AG20443 (cell line): ENCODE measurements around the gene PSMB11.

Source experiments
- DNase-seq: peaks from one replicate; pipeline ENCODE4 v3.0.0; 2012; ENCODE audit warnings: low spot score, mixed read lengths

Gene PSMB11

DNA sequence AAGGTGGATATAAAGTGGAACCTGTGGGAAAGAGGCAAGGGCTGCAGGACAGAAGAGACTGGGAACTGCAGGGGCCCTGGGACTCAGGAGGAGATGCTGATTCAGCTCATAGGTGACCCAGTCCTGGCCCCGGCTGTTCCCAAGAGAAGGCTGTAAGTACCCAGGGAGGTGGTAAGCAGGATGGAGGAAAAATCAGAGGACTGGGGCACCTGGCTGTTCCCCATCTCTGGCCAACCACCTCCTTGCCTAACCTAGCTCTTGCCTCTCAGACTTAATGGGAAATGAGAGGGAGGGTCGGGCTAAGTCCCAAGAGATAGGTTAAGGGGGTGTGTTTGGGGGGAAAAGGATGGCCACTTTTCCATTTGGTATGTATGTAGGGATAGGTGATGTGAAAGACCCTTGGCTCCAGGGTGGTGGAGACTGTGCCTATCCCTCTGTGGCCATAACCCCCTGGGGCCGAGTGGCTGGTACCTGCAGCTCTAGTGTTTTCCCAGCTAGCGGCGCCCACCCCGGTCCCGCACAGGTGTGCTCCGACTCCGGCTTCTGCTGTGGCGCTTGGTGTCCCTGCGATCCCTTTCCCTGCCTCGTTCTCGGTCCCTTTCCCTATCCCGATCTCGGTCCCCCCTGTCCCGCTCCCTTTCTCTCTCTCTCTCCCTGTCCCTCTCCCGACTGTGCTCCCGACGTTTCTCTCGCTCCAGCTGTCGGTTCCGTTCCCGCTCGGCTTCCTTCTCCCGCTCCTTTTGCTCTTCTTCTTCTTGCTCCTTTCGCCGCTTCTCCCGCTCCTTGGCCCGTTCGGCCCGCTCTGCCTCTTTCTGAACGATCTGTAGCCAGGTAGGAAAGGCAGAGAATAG lies 16.9 kb downstream of the PSMB11 start:
- no peak for DNase-seq

DNA sequence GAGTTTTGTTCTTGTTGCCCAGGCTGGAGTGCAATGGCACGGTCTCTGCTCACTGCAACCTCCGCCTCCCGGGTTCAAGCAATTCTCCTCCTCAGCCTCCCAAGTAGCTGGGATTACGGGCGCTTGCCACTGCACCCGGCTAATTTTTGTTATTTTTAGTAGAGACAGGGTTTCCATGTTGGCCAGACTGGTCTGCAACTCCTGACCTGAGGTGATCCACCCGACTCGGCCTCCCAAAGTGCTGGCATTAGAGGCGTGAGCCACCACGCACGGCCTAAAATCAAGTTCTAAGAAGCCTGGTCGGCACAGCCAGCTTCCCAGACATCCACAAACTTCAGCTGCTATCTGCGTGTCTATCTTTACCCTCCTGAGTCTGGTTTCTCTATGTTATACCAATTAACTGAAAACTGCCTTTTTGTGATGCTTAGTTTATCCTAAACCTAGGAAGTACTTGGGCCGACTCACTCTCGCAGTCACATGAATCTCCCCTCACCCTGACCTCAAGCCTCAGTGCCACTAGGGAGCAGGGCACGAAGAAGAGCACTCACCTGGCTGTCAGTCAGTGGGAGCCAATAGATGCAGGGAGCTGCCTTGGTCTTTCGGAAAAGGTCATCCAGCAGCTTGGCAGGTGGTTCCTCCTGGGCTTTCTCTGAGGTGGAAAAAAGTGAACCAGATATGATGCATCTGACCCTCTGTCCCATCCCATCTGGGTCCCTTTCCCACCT lies 18.7 kb downstream of the PSMB11 start:
- DNase-seq: no peak

DNA sequence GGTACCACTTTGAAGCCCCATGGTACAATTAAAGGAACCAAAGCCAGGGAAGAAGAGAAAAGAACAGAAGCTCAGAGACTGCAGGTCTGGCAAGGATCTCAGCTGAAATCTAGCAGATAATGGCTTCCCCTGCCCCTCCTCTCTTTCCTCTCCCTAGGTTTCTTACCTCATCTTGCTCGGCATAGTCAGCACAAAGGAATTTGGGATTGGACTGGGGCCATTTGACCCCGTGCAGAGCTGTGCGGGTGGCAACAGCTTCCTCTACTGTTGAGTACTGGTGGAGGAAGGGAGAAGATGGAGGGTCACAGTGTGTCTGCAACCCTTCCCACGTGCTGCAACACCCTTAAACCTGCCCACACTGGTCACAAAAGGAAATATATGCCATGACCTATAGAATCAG lies 20.0 kb downstream of the PSMB11 start:
- peak; percentile 89 for DNase-seq

DNA sequence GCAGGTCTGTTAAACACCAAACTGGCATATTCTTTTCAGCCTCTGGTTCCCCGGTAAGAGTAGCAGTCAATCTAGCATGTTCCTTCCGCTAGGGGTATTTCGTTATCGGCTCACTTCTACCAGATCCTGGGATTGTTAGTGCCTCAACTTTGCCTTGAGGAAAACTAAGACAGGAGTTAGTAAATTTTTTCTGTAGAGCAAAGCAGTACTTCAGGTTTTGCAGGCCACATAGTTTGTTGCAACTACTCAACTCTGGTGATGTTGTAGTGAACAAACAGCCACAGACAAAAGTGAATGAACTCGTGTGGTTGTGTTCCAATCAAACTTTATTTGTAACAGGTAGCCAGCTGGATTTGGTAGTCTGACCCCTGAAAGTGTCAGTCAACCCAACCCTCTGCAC lies 21.6 kb downstream of the PSMB11 start:
- DNase-seq: no peak

DNA sequence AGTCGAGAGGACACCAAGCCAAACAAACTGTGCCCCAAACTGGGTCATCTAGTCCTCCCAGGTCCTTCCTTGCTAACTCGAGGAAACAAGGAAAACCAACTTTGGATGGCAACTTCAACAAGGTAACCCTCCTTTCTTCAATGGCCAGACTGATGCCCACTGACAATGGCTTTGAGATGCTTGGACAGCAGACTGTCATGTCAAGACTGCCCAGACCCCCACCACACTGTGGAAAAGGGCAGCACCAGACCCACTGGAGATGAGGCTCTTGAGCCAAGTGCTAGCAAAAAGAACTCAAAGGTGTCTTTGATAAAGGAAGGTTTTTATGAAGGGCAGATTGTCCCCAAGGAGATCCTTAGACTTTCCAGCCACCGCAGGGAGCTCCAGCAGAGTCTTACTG lies 24.4 kb downstream of the PSMB11 start:
- DNase-seq: no peak

DNA sequence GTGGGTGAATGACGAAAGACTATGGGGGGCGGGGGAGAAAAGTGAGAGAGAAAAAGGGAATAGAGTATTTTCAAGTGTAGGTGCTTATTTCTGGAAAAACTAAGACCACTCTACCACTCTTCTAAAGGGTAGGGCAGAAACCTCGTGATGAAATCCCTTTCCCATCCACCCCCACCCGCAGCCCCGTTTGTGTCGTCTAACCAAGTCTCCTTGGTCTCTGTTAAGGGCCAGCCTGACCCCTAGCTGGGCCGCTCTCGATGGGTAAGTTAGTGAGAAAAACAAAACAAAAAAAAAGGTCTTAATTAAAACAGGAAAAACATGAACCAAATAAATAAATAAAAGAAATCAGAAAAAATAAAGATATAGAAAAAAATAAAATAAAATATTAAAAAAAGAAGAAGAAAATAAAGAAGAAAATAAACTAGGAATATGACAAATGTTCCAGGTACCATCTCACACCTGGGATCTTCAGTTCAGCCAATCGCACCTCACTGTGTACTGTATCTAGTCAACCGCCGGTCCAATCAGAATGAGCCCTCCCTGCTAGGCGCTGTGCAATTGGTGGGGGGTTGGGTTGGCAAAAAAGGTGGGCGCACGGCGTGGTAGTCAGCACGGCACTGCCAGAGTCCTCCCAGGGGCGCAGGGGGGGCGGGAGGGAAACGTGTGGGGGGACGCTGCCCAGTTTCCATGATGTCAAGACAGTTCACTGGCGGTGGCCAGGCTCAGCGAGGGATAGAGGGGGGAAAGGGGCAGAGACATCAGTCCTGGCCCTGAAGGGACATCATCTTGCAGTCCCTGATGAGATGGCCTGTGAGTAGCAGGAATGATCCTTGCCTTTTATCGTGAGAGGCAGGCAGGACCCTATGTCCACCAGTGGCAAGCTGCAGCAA lies 25.1 kb downstream of the PSMB11 start:
- DNase-seq: no peak

DNA sequence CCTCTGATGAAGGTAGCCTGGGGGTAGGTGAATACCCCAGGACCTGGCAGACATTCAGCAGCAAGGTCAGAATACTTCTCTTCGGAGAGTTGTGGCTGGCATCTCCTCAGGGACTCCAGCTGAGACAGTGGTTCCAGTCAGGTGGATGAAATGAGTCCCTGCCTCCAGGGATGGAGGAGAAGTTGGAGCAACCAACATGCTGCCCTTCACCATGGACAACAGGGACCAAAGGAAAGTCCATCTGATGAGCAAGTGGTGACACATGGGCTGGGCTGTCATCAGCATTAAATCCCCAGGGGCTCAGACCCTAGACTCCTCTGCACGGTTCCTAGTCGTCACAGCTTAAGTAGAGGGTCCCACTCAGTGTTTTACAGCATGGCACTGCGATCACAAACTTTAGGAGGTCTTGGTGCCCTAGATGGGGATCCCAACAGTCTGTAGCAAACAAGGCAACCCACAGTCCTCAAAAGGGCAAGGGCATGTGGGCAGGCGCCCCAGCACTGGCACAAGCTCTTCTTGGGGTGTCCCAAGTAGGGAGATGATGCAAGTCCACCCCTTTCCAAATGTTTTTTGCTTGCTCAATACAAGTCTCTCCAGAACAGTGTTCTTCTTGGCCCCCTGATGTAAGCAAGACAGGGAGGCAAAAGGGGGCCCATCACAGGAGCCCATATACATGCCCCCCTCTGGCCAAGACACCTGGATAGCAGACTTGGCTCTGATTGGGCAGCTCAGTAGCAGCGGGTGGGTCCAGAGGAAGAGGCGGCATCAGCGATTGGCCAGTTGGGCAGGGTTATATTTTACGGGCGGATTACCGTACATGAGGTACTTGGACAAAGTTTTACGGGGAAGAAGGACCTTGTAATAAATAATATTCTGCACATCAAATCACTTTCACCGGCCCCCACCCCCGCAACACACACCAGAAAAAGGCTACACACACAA lies 26.1 kb downstream of the PSMB11 start:
- no peak for DNase-seq

DNA sequence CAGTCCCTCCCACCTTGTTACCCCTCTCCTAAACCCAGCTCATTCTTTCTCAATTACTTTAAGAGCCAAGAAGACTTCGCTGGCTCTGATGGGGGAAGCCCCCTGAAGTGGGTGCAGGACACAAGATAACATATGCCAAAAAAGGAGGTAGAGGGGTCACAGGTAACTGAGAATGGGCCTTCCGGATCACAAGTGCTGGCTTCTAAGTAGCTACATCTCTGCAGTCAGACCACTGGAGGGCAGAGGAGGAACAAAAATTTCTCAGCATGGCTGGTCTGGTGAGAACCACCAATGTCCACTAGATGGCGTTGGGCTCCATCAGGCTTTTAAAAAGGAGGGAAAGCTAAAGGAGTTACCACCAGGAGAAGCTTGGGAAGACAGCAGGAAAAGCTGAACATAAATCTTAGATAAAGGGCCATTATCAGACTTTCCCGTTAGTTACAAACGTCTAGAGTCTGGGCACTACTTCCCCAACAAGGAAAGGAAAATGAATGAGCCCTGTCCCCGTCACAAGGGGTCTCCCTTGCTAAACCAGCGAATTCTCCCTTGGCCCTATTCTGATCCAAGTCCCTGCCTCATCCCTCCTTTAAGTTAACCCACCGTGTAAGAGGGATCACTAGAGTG lies 26.9 kb downstream of the PSMB11 start:
- peak; percentile 90 for DNase-seq

DNA sequence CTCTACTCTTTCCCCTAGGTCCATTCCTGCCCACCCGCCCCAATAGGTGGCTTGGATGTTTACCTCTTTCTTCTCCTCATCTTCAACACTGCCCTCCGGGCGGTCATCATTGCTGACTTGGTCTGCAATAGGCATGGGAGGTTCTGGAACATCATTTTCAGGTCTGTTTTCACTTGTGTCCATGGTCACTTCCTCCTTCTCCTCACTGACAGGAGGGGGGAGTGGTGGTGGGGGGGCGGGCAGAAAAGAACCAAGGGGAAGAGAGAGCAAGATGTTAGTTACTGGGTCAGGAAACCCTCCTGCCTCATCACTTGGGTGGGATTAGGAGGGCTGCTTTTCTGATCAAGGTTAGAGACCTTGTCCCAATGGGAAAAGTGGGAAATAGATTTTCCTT lies 27.4 kb downstream of the PSMB11 start:
- no peak for DNase-seq

DNA sequence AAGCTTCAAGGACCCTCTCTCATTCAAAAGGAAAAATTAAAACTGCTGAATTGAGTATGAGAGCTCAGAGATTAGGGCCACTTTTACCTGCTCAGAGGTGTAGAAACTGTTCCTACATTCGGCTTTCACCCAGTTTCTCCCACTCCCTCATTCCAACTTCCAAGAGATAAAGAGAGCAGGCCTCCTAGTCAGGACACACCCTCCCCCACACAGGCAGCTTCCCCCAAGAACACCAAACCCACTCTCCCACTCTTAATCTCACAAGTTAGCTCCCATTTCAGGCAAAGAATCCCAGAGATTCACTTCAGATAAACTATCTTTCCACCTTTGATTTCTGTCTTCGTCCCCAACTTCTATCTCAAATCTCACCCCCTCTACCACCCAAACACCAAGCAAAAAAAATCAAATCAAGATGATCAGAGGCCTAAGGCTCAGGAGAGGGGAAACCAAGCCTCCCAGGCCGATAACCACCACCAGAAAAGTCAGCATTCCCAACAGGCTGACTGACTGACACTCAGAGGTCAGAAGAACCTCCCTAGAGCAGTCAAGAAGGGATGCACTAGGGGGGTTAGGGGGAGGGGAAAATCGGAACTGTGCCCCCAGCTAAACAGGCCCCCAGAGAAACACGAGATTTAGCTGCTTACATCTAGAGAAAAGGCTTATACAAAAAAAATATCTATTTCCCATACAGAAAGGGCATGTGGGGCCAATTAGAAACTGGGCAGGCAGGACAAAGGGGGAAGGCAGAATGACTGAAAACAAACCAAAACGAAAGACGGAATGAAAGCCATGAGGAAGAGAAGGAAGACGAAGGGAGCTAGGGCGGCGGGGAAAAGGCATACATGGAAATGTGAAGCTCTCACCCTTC lies 28.5 kb downstream of the PSMB11 start:
- no peak for DNase-seq

DNA sequence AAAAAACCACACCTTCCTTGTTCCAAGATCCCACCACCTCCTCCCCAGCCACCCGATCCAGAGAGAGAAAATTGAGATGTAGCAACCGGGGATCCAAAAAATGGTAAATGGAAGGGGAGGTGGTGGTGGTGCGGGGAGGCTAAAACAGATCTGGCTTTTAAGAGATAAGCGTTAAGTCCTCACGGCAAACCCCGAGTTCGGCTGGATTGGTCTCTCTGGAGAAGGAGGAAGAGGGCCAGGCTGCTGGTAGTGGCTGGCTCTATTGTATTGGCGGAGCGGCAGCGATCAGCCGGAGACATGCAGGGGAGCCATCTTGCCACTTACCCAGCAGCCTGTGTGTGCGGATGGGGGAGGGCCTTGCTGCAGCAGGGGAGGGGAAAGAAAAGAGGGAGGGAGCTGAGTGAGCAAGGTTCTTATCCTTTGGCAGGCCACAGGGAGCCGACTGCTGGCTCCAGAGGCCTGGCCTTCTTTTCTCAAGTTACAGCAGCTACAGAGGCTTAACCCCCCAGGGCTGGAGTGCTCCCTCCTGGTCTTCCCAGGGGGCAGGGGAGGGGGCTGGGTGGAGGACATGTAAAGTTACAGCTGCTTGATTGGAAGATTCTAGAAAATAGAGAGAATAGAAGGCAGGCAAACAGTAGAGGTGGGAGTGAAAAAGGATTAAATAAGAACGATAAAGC lies 29.4 kb downstream of the PSMB11 start:
- DNase-seq: peak; percentile 94

DNA sequence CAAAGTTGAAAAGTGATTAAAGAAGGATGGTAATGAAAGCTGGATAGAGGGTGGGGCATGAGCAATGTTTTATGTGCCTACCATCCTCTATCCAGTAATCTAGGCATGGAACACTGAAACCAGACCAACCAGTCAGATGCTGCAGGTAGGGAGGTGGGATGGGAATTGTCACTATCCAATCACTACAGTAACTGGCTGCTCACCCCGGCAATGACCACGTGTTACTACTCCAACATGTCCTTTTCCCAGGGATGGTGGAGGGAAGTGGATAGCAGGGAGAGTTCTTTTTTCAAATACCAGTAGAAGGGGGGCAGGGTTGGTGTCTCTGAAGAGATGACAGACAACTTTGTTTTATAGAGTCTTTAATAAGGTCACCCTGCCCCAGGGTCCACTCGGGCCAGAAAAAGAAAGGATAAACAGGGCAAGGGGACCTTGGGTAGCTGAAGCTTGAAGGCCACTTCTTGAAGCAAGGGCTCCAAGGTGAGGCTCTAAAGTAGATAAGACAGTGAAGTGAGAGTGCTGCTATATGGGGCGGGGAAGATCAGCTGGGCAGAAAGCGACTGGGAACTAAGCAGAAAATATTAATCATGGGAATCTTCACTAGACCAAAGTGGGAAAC lies 30.0 kb downstream of the PSMB11 start:
- no peak for DNase-seq

DNA sequence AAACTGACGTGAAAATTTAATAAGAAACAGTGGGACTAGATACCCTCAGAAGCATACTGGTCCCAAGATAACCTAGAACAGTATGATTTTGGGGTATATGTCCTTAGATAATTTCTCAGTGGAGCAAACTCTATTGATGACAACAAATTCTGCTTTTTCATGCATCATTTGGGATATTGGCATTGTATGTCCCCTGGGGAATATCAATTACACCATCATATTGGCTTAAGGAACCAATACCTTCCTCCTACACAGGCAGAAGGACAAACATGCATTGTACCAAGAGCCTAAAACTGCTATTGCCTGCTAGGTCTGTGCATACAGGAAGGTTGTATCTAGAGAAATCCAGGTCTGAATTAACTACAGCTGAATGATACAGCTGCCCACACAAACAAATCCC lies 32.9 kb downstream of the PSMB11 start:
- DNase-seq: no peak

DNA sequence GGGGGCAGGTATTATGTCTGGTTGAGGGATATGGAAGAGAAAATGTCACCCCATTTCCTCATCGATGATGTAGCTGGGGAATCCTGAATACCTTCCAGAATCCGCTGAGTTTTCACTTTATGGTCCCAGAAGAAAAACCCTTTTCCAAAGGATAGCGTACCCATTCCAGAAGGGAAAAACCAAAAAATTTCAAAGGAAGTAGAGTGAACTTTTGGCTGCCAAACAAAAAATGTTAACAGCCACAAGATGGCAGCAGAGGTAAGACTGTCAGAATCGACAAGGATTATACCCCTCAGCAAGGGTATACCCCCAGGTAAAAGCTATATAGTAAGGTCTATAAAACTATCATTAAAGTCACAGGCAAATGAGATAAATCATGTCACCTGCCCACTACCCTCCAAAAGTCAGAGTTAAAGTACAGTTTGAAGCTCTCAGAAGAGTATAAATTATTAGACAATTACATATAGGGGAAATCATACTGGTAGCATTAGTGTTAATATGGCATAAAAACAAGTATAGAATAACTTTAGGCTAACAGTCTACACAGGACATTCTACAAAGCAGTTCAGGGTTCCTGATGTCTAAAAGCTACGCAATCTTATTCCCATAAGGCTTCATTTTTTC lies 34.9 kb downstream of the PSMB11 start:
- peak; percentile 23 for DNase-seq

DNA sequence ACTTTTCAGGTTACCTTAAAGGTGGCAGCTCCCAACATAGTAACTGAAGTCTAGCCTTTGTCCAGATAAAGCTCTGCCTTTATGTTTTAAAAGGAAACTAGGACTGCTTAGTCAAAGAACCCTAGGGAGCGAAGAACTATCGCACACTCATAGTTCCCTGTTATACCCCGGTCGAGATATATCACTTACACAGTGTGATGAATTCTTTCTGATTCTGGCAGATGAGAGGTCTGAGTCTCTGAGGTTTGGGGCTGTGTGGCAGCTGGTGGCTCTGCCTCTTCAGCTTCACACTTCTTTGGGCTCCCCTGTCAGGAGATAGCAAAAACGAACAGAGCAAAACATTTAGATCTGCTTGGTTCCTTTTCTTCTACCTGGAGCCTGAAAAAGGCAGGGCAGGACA lies 36.0 kb downstream of the PSMB11 start:
- no peak for DNase-seq

DNA sequence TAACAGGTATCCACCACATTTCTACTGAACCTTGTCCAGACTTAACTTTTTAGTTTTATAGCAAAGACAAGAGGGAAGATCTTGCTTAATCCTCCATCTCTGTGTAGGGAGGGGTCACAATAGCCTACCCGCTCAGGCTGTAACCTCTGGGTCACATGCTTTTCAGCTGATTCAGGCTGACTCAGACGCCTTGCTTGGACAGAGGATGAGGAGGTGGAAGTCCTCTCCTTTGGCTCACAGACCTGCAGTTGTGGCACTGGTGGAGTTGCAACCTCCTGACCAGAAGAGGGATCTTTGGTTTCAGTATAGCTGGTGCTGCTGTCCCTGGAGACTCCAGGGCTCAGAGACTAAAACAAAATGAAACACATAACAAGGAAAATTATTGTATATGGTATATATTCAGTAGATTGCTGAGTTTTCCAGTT lies 36.7 kb downstream of the PSMB11 start:
- DNase-seq: peak; percentile 89

DNA sequence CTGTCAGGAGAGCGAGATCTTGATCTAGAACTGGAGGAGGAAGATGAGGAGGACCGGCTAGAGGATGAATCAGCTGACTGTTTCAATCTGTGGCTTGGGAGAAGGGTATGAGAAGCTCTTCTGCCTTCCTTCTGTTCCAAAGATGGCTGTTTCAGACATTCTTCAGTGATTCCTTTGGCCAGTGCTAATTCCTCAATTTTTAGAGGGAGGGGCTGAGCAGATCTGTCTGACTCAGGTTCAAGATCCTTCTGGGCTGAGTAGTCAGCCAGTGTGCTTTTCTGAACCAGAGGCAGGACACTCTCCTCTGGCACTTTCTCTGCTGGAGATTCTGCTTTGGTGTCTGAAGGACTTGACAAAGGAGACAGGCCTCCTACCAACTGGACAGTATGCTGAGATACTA lies 37.7 kb downstream of the PSMB11 start:
- DNase-seq: peak; percentile 58

DNA sequence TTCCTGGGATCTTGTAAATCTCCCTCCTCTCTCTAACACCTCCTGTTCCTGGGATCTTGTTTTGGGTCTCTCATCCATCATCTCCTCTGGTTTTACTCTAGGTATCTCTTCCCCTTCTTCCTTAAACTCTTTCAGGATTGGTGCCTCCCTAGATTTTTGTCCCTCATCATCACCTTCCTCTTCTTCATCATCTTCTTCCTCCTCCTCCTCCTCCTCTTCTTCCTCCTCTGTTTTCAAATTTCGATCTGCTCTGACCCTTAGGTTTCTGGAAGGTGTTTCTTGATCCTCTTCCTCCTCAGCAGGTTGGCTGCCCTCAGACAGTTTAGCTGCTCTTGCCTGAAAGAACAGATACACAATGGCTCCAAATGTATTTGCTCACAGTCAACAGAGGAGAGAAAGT lies 38.5 kb downstream of the PSMB11 start:
- DNase-seq: no peak
